GM12878 (cell line): ENCODE measurements around the gene SPRR2G. TPM values are rescaled to one million over a fixed set of nuclear protein-coding genes. Genes with fewer than 3 reads are reported as not detected.

Source experiments
- BHLHE40 ChIP-seq, 2 experiments: fragments of 450-650 bp in 1 of 2; IDR thresholded peaks; 2 replicates each; pipeline ENCODE4 v1.6.1; 2011 to 2017; ENCODE audit warnings: low read depth in 2 of 2, borderline replicate concordance in 1 of 2, improper control_type of control experiment in 1 of 2, low read length in 1 of 2, mild to moderate bottlenecking in 1 of 2
- BMI1 ChIP-seq: fragments of 450-650 bp; IDR thresholded peaks from 2 replicates; pipeline ENCODE4 v1.6.1; 2016; ENCODE audit warnings: mild to moderate bottlenecking, moderate library complexity, borderline replicate concordance
- CHD2 ChIP-seq: IDR thresholded peaks from 2 replicates; pipeline ENCODE4 v1.6.1; 2011; ENCODE audit warnings: low read depth, low read length, improper control_type of control experiment, borderline replicate concordance
- DPF2 ChIP-seq: fragments of 450-650 bp; IDR thresholded peaks from 2 replicates; pipeline ENCODE4 v1.6.1; 2017; ENCODE audit warnings: mild to moderate bottlenecking
- EED ChIP-seq: sonication (generic); IDR thresholded peaks from 2 replicates; pipeline ENCODE4 v1.6.1; 2016; ENCODE audit warnings: antibody characterized with exemption, low read depth
- ETV6 ChIP-seq, 2 experiments: fragments of 450-650 bp in 1 of 2; IDR thresholded peaks in 1 of 2; conservative IDR thresholded peaks in 1 of 2; 2 replicates each; pipeline ENCODE4 v1.6.1; 2014; ENCODE audit warnings: antibody characterized with exemption in 1 of 2, borderline replicate concordance in 1 of 2, low read depth in 1 of 2, mild to moderate bottlenecking in 1 of 2, moderate library complexity in 1 of 2
- FOXK2 ChIP-seq: fragments of 450-650 bp; IDR thresholded peaks from 2 replicates; pipeline ENCODE4 v1.6.1; 2017; ENCODE audit warnings: mild to moderate bottlenecking, moderate library complexity
- GABPA ChIP-seq: IDR thresholded peaks from 2 replicates; pipeline ENCODE4 v1.6.1; 2014; ENCODE audit warnings: antibody characterized with exemption, low read depth, mild to moderate bottlenecking, inconsistent platforms
- GATAD2B ChIP-seq: fragments of 450-650 bp; conservative IDR thresholded peaks from 2 replicates; pipeline ENCODE4 v1.6.1; 2017; ENCODE audit warnings: low read depth, mild to moderate bottlenecking, moderate library complexity
- HDGF ChIP-seq: fragments of 450-650 bp; IDR thresholded peaks from 2 replicates; pipeline ENCODE4 v1.6.1; 2016; ENCODE audit warnings: antibody characterized with exemption
- JUNB ChIP-seq: IDR thresholded peaks from 2 replicates; pipeline ENCODE4 v1.6.1; 2016; ENCODE audit warnings: antibody characterized with exemption, mild to moderate bottlenecking
- LARP7 ChIP-seq: fragments of 450-650 bp; IDR thresholded peaks from 2 replicates; pipeline ENCODE4 v1.6.1; 2017; ENCODE audit warnings: mild to moderate bottlenecking
- MXI1 ChIP-seq: fragments of 150-350 bp; IDR thresholded peaks from 2 replicates; pipeline ENCODE4 v1.6.1; 2011; ENCODE audit warnings: low read depth, mild to moderate bottlenecking, inconsistent platforms, low read length, improper control_type of control experiment
- MYB ChIP-seq: fragments of 150-350 bp; IDR thresholded peaks from 2 replicates; pipeline ENCODE4 v1.6.1; 2014; ENCODE audit warnings: mild to moderate bottlenecking, low read depth, low read length, borderline replicate concordance
- NBN ChIP-seq: fragments of 450-650 bp; IDR thresholded peaks from 2 replicates; pipeline ENCODE4 v1.6.1; 2016
- NR2F1 ChIP-seq: fragments of 450-650 bp; conservative IDR thresholded peaks from 2 replicates; pipeline ENCODE4 v1.6.1; 2017; ENCODE audit warnings: mild to moderate bottlenecking
- POLR2AphosphoS2 ChIP-seq: IDR thresholded peaks from 2 replicates; pipeline ENCODE4 v1.6.1; 2011; ENCODE audit warnings: low read depth, mild to moderate bottlenecking, low read length, improper control_type of control experiment, moderate library complexity
- POU2F2 ChIP-seq: IDR thresholded peaks from 3 replicates; pipeline ENCODE4 v1.6.1; 2011; ENCODE audit warnings: low read depth, mild to moderate bottlenecking, low read length, borderline replicate concordance
- RAD51 ChIP-seq: fragments of 450-650 bp; IDR thresholded peaks from 2 replicates; pipeline ENCODE4 v1.6.1; 2016; ENCODE audit warnings: moderate library complexity, mild to moderate bottlenecking, inconsistent platforms
- TCF3 ChIP-seq: IDR thresholded peaks from 2 replicates; pipeline ENCODE4 v1.6.1; 2012; ENCODE audit warnings: low read depth, mild to moderate bottlenecking, low read length, borderline replicate concordance; ENCODE audit not compliant: insufficient read depth
- ZNF274 ChIP-seq: IDR thresholded peaks from one replicate; pipeline ENCODE4 v1.8.0; 2011; ENCODE audit not compliant: insufficient read length, insufficient read depth
- polyA plus RNA-seq, 11 experiments: library from polyadenylated mRNA; depleted of rRNA in 4 of 11; unstranded in 6 of 11; stranded (reverse) in 5 of 11; fragments of >200 nt; fragmentation: Nextera tagmentation in 4 of 11; fragmentation: Illumina TruSeq in 1 of 11; extraction: Ambion mirVana in 4 of 11; extraction: Trizol in 1 of 11; gene quantifications; 1 replicate in 1 of 11; 2 replicates in 10 of 11; pipeline versions ENCODE4 v1.2.1 to v1.2.3, GENCODE V29; 2011 to 2016; ENCODE audit warnings: inconsistent platforms in 2 of 11, missing spikeins in 2 of 11, low read depth in 1 of 11
- total RNA-seq, 4 experiments: library from RNA; depleted of rRNA in 3 of 4; stranded (reverse); fragments of >200 nt in 3 of 4; fragmentation: Illumina TruSeq in 1 of 4; extraction: Trizol in 1 of 4; gene quantifications; 2 replicates each; pipeline versions ENCODE4 v1.2.1 to v1.2.3, GENCODE V29; 2013 to 2021
- TF ChIP-seq, protein P1 (sequence below): fragments of 450-650 bp; formaldehyde crosslinking; IDR thresholded peaks from 2 replicates; pipeline ENCODE4 v1.5.0; 2022; ENCODE audit warnings: mild to moderate bottlenecking, missing genetic modification characterization
- TF ChIP-seq, protein P2 (sequence below): IDR thresholded peaks from 2 replicates; pipeline ENCODE4 v1.6.1; 2012; ENCODE audit warnings: improper control_type of control experiment, low read depth, low read length; ENCODE audit not compliant: insufficient replicate concordance

The SPRR2G gene
- total and polyA plus RNA-seq, 10 of the 15 experiments (the other 5 are each of a cell fraction or from before 2014, with no cell fraction given), result 0.18 TPM; not detected in 9

GRCh38 chr1:153122831-153123421, 27.8 kb downstream of the SPRR2G start (continued):
- TF ChIP-seq NBN (0 out of 2 replicates have a peak, but pooled peaks have one; percentile 55), GABPA (no peak), EED (peak; percentile 26; the same call in 1 of the 2 replicates), DPF2 (peak; percentile 53), NR2F1 (no peak; the same call in 1 of the 2 replicates), MYB (no peak), BMI1 (no peak), LARP7 (peak; percentile 39; the same call in 1 of the 2 replicates), BHLHE40 (IDR thresholded peaks at IDR 0.05; ENCODE audit: borderline replicate concordance in 1 of 2, low read depth in 2 of 2, low read length in 1 of 2) (peak in 1 of 2 experiments; percentile 29; a peak in 1 of 4 replicates), MXI1 (no peak), JUNB (no peak), ZNF274 (no peak), CHD2 (no peak), POU2F2 (no peak), TCF3 (no peak), GATAD2B (peak; percentile 97), POLR2AphosphoS2 (no peak), FOXK2 (no peak), RAD51 (no peak), HDGF (no peak), ETV6 (conservative IDR thresholded peaks at IDR 0.05 in 1 of 2, IDR thresholded peaks at IDR 0.05 in 1 of 2; ENCODE audit: borderline replicate concordance in 1 of 2, low read depth in 1 of 2) (peak in 1 of 2 experiments; percentile 31; a peak in 1 of 4 replicates)
- TF ChIP-seq, protein P1, sequence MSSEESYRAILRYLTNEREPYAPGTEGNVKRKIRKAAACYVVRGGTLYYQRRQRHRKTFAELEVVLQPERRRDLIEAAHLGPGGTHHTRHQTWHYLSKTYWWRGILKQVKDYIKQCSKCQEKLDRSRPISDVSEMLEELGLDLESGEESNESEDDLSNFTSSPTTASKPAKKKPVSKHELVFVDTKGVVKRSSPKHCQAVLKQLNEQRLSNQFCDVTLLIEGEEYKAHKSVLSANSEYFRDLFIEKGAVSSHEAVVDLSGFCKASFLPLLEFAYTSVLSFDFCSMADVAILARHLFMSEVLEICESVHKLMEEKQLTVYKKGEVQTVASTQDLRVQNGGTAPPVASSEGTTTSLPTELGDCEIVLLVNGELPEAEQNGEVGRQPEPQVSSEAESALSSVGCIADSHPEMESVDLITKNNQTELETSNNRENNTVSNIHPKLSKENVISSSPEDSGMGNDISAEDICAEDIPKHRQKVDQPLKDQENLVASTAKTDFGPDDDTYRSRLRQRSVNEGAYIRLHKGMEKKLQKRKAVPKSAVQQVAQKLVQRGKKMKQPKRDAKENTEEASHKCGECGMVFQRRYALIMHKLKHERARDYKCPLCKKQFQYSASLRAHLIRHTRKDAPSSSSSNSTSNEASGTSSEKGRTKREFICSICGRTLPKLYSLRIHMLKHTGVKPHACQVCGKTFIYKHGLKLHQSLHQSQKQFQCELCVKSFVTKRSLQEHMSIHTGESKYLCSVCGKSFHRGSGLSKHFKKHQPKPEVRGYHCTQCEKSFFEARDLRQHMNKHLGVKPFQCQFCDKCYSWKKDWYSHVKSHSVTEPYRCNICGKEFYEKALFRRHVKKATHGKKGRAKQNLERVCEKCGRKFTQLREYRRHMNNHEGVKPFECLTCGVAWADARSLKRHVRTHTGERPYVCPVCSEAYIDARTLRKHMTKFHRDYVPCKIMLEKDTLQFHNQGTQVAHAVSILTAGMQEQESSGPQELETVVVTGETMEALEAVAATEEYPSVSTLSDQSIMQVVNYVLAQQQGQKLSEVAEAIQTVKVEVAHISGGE (CRISPR knock-in tag), result no peak
- TF ChIP-seq, protein P2, sequence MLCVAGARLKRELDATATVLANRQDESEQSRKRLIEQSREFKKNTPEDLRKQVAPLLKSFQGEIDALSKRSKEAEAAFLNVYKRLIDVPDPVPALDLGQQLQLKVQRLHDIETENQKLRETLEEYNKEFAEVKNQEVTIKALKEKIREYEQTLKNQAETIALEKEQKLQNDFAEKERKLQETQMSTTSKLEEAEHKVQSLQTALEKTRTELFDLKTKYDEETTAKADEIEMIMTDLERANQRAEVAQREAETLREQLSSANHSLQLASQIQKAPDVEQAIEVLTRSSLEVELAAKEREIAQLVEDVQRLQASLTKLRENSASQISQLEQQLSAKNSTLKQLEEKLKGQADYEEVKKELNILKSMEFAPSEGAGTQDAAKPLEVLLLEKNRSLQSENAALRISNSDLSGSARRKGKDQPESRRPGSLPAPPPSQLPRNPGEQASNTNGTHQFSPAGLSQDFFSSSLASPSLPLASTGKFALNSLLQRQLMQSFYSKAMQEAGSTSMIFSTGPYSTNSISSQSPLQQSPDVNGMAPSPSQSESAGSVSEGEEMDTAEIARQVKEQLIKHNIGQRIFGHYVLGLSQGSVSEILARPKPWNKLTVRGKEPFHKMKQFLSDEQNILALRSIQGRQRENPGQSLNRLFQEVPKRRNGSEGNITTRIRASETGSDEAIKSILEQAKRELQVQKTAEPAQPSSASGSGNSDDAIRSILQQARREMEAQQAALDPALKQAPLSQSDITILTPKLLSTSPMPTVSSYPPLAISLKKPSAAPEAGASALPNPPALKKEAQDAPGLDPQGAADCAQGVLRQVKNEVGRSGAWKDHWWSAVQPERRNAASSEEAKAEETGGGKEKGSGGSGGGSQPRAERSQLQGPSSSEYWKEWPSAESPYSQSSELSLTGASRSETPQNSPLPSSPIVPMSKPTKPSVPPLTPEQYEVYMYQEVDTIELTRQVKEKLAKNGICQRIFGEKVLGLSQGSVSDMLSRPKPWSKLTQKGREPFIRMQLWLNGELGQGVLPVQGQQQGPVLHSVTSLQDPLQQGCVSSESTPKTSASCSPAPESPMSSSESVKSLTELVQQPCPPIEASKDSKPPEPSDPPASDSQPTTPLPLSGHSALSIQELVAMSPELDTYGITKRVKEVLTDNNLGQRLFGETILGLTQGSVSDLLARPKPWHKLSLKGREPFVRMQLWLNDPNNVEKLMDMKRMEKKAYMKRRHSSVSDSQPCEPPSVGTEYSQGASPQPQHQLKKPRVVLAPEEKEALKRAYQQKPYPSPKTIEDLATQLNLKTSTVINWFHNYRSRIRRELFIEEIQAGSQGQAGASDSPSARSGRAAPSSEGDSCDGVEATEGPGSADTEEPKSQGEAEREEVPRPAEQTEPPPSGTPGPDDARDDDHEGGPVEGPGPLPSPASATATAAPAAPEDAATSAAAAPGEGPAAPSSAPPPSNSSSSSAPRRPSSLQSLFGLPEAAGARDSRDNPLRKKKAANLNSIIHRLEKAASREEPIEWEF, result peak; percentile 44
